WTC11 (cell line): ENCODE results near the gene KIF26A.

Experiments used
- CBFB ChIP-seq: sonication (generic); formaldehyde crosslinking; IDR thresholded peaks from 2 replicates; pipeline ENCODE4 v1.8.1; 2022; ENCODE audit warnings: mild to moderate bottlenecking, low read depth, missing genetic modification reagents
- NR3C1 ChIP-seq: sonication (generic); formaldehyde crosslinking; conservative IDR thresholded peaks from 2 replicates; pipeline ENCODE4 v1.8.1; 2023; ENCODE audit warnings: low read depth, mild to moderate bottlenecking, missing genetic modification reagents
- RELA ChIP-seq: sonication (generic); formaldehyde crosslinking; IDR thresholded peaks from 2 replicates; pipeline ENCODE4 v1.8.1; 2022; ENCODE audit warnings: missing genetic modification reagents, mild to moderate bottlenecking, borderline replicate concordance
- RORB ChIP-seq: fragments of 250-450 bp; sonication (Bioruptor Pico); IDR thresholded peaks from 2 replicates; pipeline ENCODE4 v1.9.0; 2021; ENCODE audit warnings: mild to moderate bottlenecking
- SP1 ChIP-seq: sonication (generic); formaldehyde crosslinking; conservative IDR thresholded peaks from 2 replicates; pipeline ENCODE4 v1.8.1; 2022; ENCODE audit warnings: missing genetic modification reagents
- TF ChIP-seq, protein P1 (sequence below): fragments of 200-600 bp; IDR thresholded peaks from 2 replicates; pipeline ENCODE4 v1.8.0; 2022; ENCODE audit warnings: antibody characterized with exemption
- TF ChIP-seq, protein P2 (sequence below): sonication (generic); formaldehyde crosslinking; IDR thresholded peaks from 2 replicates; pipeline ENCODE4 v1.8.1; 2022; ENCODE audit warnings: low read depth, missing genetic modification reagents, borderline replicate concordance
- TF ChIP-seq, protein P3 (sequence below): sonication (generic); formaldehyde crosslinking; IDR thresholded peaks from 2 replicates; pipeline ENCODE4 v1.8.0; 2022; ENCODE audit warnings: mild to moderate bottlenecking, missing genetic modification reagents
- TF ChIP-seq, protein P4 (sequence below): sonication (generic); formaldehyde crosslinking; conservative IDR thresholded peaks from 2 replicates; pipeline ENCODE4 v1.8.1; 2022; ENCODE audit warnings: mild to moderate bottlenecking, missing genetic modification reagents
- TF ChIP-seq, protein P5 (sequence below): sonication (generic); formaldehyde crosslinking; IDR thresholded peaks from 2 replicates; pipeline ENCODE4 v1.8.1; 2023; ENCODE audit warnings: mild to moderate bottlenecking, missing genetic modification reagents

DNA sequence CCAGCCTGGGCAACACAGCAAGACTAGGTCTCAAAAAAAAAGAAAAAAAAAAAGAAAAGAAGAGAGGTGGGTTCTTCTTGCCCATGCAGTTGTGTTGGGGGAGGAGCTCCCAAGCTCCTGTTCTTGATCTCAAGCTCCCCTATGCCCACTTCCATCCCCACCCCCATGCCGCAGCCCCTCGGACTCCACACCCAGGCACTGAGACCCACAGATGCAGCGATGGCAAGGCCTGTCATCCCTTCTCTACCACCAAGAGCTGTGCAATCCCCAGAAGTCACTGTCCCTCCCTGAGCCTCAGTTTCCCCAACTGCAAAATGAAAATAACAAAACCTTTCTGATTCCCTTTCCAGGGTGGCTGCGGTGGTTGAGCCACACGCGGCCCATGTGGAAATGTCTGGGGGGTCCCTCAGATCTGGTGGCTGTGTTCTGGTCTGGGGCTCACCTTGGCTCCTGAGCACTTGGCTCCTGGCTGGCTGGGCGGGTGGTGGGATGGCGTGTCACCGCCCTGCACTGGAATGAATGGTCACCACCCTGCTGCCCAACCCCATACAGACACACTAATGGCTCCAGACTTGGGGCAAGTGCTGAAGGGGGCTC, 22.6 kb upstream of the KIF26A start:
- TF ChIP-seq SP1 (CRISPR knock-in tag) (no peak), RORB (CRISPR knock-in tag) (no peak), NR3C1 (no peak), CBFB (CRISPR knock-in tag) (no peak), RELA (CRISPR knock-in tag) (no peak)
- TF ChIP-seq, protein P1, sequence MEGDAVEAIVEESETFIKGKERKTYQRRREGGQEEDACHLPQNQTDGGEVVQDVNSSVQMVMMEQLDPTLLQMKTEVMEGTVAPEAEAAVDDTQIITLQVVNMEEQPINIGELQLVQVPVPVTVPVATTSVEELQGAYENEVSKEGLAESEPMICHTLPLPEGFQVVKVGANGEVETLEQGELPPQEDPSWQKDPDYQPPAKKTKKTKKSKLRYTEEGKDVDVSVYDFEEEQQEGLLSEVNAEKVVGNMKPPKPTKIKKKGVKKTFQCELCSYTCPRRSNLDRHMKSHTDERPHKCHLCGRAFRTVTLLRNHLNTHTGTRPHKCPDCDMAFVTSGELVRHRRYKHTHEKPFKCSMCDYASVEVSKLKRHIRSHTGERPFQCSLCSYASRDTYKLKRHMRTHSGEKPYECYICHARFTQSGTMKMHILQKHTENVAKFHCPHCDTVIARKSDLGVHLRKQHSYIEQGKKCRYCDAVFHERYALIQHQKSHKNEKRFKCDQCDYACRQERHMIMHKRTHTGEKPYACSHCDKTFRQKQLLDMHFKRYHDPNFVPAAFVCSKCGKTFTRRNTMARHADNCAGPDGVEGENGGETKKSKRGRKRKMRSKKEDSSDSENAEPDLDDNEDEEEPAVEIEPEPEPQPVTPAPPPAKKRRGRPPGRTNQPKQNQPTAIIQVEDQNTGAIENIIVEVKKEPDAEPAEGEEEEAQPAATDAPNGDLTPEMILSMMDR: no peak
- TF ChIP-seq, protein P2, sequence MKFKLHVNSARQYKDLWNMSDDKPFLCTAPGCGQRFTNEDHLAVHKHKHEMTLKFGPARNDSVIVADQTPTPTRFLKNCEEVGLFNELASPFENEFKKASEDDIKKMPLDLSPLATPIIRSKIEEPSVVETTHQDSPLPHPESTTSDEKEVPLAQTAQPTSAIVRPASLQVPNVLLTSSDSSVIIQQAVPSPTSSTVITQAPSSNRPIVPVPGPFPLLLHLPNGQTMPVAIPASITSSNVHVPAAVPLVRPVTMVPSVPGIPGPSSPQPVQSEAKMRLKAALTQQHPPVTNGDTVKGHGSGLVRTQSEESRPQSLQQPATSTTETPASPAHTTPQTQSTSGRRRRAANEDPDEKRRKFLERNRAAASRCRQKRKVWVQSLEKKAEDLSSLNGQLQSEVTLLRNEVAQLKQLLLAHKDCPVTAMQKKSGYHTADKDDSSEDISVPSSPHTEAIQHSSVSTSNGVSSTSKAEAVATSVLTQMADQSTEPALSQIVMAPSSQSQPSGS (CRISPR knock-in tag): no peak
- TF ChIP-seq, protein P3, sequence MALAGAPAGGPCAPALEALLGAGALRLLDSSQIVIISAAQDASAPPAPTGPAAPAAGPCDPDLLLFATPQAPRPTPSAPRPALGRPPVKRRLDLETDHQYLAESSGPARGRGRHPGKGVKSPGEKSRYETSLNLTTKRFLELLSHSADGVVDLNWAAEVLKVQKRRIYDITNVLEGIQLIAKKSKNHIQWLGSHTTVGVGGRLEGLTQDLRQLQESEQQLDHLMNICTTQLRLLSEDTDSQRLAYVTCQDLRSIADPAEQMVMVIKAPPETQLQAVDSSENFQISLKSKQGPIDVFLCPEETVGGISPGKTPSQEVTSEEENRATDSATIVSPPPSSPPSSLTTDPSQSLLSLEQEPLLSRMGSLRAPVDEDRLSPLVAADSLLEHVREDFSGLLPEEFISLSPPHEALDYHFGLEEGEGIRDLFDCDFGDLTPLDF: no peak
- TF ChIP-seq, protein P4, sequence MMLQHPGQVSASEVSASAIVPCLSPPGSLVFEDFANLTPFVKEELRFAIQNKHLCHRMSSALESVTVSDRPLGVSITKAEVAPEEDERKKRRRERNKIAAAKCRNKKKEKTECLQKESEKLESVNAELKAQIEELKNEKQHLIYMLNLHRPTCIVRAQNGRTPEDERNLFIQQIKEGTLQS (CRISPR knock-in tag): no peak
- TF ChIP-seq, protein P5, sequence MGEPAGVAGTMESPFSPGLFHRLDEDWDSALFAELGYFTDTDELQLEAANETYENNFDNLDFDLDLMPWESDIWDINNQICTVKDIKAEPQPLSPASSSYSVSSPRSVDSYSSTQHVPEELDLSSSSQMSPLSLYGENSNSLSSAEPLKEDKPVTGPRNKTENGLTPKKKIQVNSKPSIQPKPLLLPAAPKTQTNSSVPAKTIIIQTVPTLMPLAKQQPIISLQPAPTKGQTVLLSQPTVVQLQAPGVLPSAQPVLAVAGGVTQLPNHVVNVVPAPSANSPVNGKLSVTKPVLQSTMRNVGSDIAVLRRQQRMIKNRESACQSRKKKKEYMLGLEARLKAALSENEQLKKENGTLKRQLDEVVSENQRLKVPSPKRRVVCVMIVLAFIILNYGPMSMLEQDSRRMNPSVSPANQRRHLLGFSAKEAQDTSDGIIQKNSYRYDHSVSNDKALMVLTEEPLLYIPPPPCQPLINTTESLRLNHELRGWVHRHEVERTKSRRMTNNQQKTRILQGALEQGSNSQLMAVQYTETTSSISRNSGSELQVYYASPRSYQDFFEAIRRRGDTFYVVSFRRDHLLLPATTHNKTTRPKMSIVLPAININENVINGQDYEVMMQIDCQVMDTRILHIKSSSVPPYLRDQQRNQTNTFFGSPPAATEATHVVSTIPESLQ: no peak
